ENCODE results near the gene AP4M1. TPM values are rescaled to one million over a fixed set of nuclear protein-coding genes. Genes with fewer than 3 reads are reported as not detected.

The AP4M1 gene
- polyA plus RNA-seq, 2 of the 4 experiments (the other 2 are of a cell fraction): 16.6 to 18.3 TPM

- H3K27ac ChIP-seq: peak overlapping the region; percentile 86 to 90
Measured at GRCh38 chr7:100119970-100120732, 18.7 kb downstream of the AP4M1 start.

GRCh38 chr7:100120733-100121036 is 19.2 kb downstream of the AP4M1 start:
- peak overlapping the region; percentile 86 to 90; a peak in 3 of 6 replicates for H3K27ac ChIP-seq
- peak overlapping the region; percentile 92 for H3K4me2 ChIP-seq
- ChIA-PET CTCF (interaction anchor here (5.6 kb wide), 1 partner anchor 11 kb away, joined by 46 read pairs; no protein-coding TSS in a partner anchor), POLR2A (interaction anchor here (1.2 to 1.8 kb wide), 2 partner anchors 19 to 309 kb away, joined by 4 to 10 read pairs; partner anchors contain the start of genes AP4M1, MCM7 and MEPCE)
- DNase-seq (ENCODE audit: low read depth in 1 of 2, low spot score in 1 of 2): no peak
- H3K9me3 ChIP-seq: no peaks in the 10 kb centered on the region
- no peak overlapping the region; the same call in 2 of the 3 replicates for H3K4me3 ChIP-seq
- no peak for FAIRE-seq
- ATAC-seq: 0 out of 6 replicates have a peak, but pooled peaks of 1 of the 2 experiments have one; percentile 1
- 32% methylated on average over 1 of the region's 1 CpG for WGBS (ENCODE audit: missing lambda C conversion rate)
- no peak for TF ChIP-seq ZSCAN20 (CRISPR knock-in tag; IDR thresholded peaks at IDR 0.05)
- TF ChIP-seq RFX5 (IDR thresholded peaks at IDR 0.05): no peak
- no peak for TF ChIP-seq EP300 (IDR thresholded peaks at IDR 0.05)
- no peak for TF ChIP-seq CBX8 (IDR thresholded peaks at IDR 0.05)
- no peak for TF ChIP-seq ZFP36 (IDR thresholded peaks at IDR 0.05; ENCODE audit: borderline replicate concordance, partially characterized antibody)
- TF ChIP-seq RCOR1 (IDR thresholded peaks at IDR 0.05; ENCODE audit: low read depth, low read length): no peak
- H3K4me1 ChIP-seq: peaks cover 27% of the 10 kb centered on the region

More at GRCh38 chr7:100119970-100120732, 18.7 kb downstream of the AP4M1 start:
- Histone ChIP-seq H3K4me2 (peak overlapping the region; percentile 92), H3K4me3 (peak overlapping the region; percentile 81), H3K9me3 (no peaks in the 10 kb centered on the region), H3K4me1 (peaks cover 21% of the 10 kb centered on the region)
- FAIRE-seq (no peak), DNase-seq (ENCODE audit: low read depth in 1 of 2, low spot score in 1 of 2) (peak; percentile 68 to 83), ATAC-seq (peak; percentile 79 to 83)
- TF ChIP-seq PBX3 (IDR thresholded peaks at IDR 0.05) (no peak), NFE2L2 (conservative IDR thresholded peaks at IDR 0.05; ENCODE audit: low read length) (no peak), HOXB5 (CRISPR knock-in tag; IDR thresholded peaks at IDR 0.05) (no peak), EP300 (IDR thresholded peaks at IDR 0.05) (no peak), HDAC2 (IDR thresholded peaks at IDR 0.05) (no peak), CHD2 (IDR thresholded peaks at IDR 0.05; ENCODE audit: low read length, partially characterized antibody) (no peak), EHMT2 (IDR thresholded peaks at IDR 0.05; ENCODE audit: low read depth) (no peak)
- TF ChIP-seq, protein P1, sequence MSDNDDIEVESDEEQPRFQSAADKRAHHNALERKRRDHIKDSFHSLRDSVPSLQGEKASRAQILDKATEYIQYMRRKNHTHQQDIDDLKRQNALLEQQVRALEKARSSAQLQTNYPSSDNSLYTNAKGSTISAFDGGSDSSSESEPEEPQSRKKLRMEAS (IDR thresholded peaks at IDR 0.05): no peak
- POLR2A ChIA-PET: interaction anchor here (1.2 kb wide), 1 partner anchor 18 kb away, joined by 10 read pairs; the partner anchor contains the start of genes AP4M1 and MCM7
- CTCF ChIA-PET: interaction anchor here (5.6 kb wide), 1 partner anchor 11 kb away, joined by 46 read pairs; no protein-coding TSS in a partner anchor
- 28% methylated on average over 18 of the region's 19 CpGs for WGBS (ENCODE audit: missing lambda C conversion rate)

DNA sequence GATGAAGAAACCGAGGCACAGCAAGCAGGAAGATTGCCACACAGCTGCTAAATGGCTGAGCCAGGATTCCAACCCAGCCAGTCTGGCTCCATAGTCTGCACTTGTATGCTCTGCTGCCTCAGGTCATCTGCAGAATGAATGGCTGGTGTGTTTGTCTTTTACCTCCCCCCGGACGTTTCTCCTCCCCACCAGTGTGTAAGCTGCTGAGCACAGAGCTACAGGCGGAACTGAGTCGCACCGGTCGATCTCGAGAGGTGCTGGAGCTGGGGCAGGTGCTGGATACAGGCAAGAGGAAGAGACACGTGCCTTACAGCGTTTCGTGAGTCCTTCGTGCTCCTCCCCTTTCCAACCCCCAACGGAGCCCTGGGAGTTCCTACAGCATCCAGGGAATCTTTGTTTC is 20.6 kb downstream of the AP4M1 start:
- Histone ChIP-seq H3K4me1 (peaks cover 29% of the 10 kb centered on the region), H3K27ac (no peak overlapping the region), H3K4me2 (no peak overlapping the region), H3K9me3 (no peaks in the 10 kb centered on the region), H3K4me3 (no peak overlapping the region)
- DNase-seq (ENCODE audit: low read depth in 1 of 2, low spot score in 1 of 2) (no peak), ATAC-seq (no peak), FAIRE-seq (no peak)
- WGBS (ENCODE audit: missing lambda C conversion rate): 85% methylated on average over 13 of the region's 13 CpGs
- ChIA-PET CTCF (interaction anchor here (1.5 to 5.6 kb wide), 2 partner anchors 8 to 9 kb away, joined by 4 to 46 read pairs; no protein-coding TSS in a partner anchor), POLR2A (interaction anchor here (1.4 to 1.8 kb wide), 2 partner anchors 21 to 307 kb away, joined by 4 to 6 read pairs; partner anchors contain the start of genes AP4M1, MCM7 and MEPCE)
- no peak for TF ChIP-seq RNF2 (IDR thresholded peaks at IDR 0.05; ENCODE audit: borderline replicate concordance, low read depth)
- TF ChIP-seq, protein P2, sequence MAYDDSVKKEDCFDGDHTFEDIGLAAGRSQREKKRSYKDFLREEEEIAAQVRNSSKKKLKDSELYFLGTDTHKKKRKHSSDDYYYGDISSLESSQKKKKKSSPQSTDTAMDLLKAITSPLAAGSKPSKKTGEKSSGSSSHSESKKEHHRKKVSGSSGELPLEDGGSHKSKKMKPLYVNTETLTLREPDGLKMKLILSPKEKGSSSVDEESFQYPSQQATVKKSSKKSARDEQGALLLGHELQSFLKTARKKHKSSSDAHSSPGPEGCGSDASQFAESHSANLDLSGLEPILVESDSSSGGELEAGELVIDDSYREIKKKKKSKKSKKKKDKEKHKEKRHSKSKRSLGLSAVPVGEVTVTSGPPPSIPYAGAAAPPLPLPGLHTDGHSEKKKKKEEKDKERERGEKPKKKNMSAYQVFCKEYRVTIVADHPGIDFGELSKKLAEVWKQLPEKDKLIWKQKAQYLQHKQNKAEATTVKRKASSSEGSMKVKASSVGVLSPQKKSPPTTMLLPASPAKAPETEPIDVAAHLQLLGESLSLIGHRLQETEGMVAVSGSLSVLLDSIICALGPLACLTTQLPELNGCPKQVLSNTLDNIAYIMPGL (CRISPR knock-in tag; IDR thresholded peaks at IDR 0.05; ENCODE audit: borderline replicate concordance): no peak
- no peak for TF ChIP-seq HOXB5 (CRISPR knock-in tag; IDR thresholded peaks at IDR 0.05)
- TF ChIP-seq EHF (CRISPR knock-in tag; IDR thresholded peaks at IDR 0.05): no peak
- no peak for TF ChIP-seq EHMT2 (IDR thresholded peaks at IDR 0.05; ENCODE audit: low read depth)
- no peak for TF ChIP-seq ZNF302 (CRISPR knock-in tag; IDR thresholded peaks at IDR 0.05)

Measured in A549 (cell line).